ENCODE results near the gene SLC22A23.

The SLC22A23 gene

GRCh38 chr6:3343089-3343883 is 113.6 kb downstream of the SLC22A23 start:
- no peak for TF ChIP-seq ZFX (IDR thresholded peaks at IDR 0.05)
- no peak for TF ChIP-seq CTCF (conservative IDR thresholded peaks at IDR 0.05)

GRCh38 chr6:3341467-3341866 is 115.4 kb downstream of the SLC22A23 start:
- TF ChIP-seq ZFX (IDR thresholded peaks at IDR 0.05), result no peak
- no peak for TF ChIP-seq CTCF (conservative IDR thresholded peaks at IDR 0.05)
- no peak overlapping the region for H3K27ac ChIP-seq

More at GRCh38 chr6:3343089-3343883, 113.6 kb downstream of the SLC22A23 start:
- H3K27ac ChIP-seq, result no peak overlapping the region

- H3K27ac ChIP-seq, result no peak overlapping the region
- no peak for TF ChIP-seq CTCF (conservative IDR thresholded peaks at IDR 0.05)
- TF ChIP-seq ZFX (IDR thresholded peaks at IDR 0.05), result no peak
These were observed 116.0 kb downstream of the SLC22A23 start for GRCh38 chr6:3340894-3341293.

- TF ChIP-seq CTCF (conservative IDR thresholded peaks at IDR 0.05) (no peak), ZFX (IDR thresholded peaks at IDR 0.05) (no peak)
- no peak overlapping the region for H3K27ac ChIP-seq
These were observed 116.5 kb downstream of the SLC22A23 start for GRCh38 chr6:3340358-3340802.

GRCh38 chr6:3339811-3340210 is 117.0 kb downstream of the SLC22A23 start:
- TF ChIP-seq CTCF (conservative IDR thresholded peaks at IDR 0.05), result no peak
- no peak overlapping the region for H3K27ac ChIP-seq

GRCh38 chr6:3337521-3338350 is 119.1 kb downstream of the SLC22A23 start:
- TF ChIP-seq ZFX (IDR thresholded peaks at IDR 0.05) (no peak), CTCF (conservative IDR thresholded peaks at IDR 0.05) (no peak)
- no peak overlapping the region for H3K27ac ChIP-seq

All from C4-2B (cell line).